H7 (cell line): ENCODE results near the gene ARHGAP28. TPM values are rescaled to one million over a fixed set of nuclear protein-coding genes. Genes with fewer than 3 reads are reported as not detected.

Source experiments
- DNase-seq: peaks from one replicate; pipeline ENCODE4 v3.0.0; 2012
- H3K27me3 ChIP-seq: 2 replicates; pipeline ENCODE4 v1.6.0; 2011; ENCODE audit warnings: mild to moderate bottlenecking, low read length; ENCODE audit not compliant: control insufficient read depth, insufficient read depth
- H3K36me3 ChIP-seq: replicated peaks from 2 replicates; pipeline ENCODE4 v1.5.1; 2011; ENCODE audit warnings: low read length; ENCODE audit not compliant: control insufficient read depth, insufficient read depth
- H3K4me3 ChIP-seq: 2 replicates; pipeline ENCODE4 v1.5.1; 2011; ENCODE audit warnings: low read depth, mild to moderate bottlenecking, control low read depth, low read length, moderate library complexity; ENCODE audit not compliant: insufficient read depth
- total RNA-seq: library from RNA; depleted of rRNA; stranded (reverse); fragments of >200 nt; shearing (Covaris generic); gene quantifications from 2 replicates; pipeline ENCODE4 v1.2.3, GENCODE V29; 2014

ARHGAP28 gene
- total RNA-seq, 1 experiment from 2014 or later, result 32.3 TPM

GRCh38 chr18:6873040-6873751, 143.7 kb downstream of the ARHGAP28 start:
- DNase-seq, result no peak
- H3K36me3 ChIP-seq, result no peaks in the 10 kb centered on the region
- H3K4me3 ChIP-seq, result no peak overlapping the region
- no peaks in the 10 kb centered on the region for H3K27me3 ChIP-seq

- DNase-seq, result no peak
- Histone ChIP-seq H3K4me3 (no peak overlapping the region), H3K36me3 (no peaks in the 10 kb centered on the region), H3K27me3 (no peaks in the 10 kb centered on the region)
Observed at GRCh38 chr18:6874315-6874714, 144.8 kb downstream of the ARHGAP28 start.

DNA sequence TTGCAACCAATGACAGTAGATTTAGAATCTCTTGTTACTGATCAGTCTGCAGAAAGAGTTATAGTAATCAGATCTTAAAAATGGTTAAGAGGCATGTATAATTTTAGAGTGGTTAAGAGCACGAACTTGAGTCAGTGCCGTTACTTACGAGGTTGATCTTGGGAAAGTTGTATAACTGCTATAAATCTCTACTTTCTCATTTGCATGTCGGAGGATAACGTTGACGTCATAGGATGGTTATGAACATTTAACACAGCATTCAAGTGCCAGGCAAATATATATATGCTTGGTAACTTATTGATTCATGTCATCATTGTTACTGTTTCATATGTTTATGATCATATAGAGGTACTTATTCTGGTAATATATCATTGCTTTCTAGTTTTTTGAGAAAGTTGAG, 146.2 kb downstream of the ARHGAP28 start:
- no peak overlapping the region for H3K4me3 ChIP-seq
- H3K27me3 ChIP-seq, result no peaks in the 10 kb centered on the region
- no peaks in the 10 kb centered on the region for H3K36me3 ChIP-seq
- no peak for DNase-seq

- DNase-seq, result no peak
- H3K36me3 ChIP-seq, result no peaks in the 10 kb centered on the region
- H3K4me3 ChIP-seq, result no peak overlapping the region
- no peaks in the 10 kb centered on the region for H3K27me3 ChIP-seq
Observed at GRCh38 chr18:6876641-6877041, 147.1 kb downstream of the ARHGAP28 start.

GRCh38 chr18:6877288-6877687, 147.8 kb downstream of the ARHGAP28 start:
- Histone ChIP-seq H3K27me3 (no peaks in the 10 kb centered on the region), H3K36me3 (no peaks in the 10 kb centered on the region), H3K4me3 (no peak overlapping the region)
- DNase-seq, result no peak

GRCh38 chr18:6878556-6879297, 149.2 kb downstream of the ARHGAP28 start:
- no peaks in the 10 kb centered on the region for H3K36me3 ChIP-seq
- no peak overlapping the region for H3K4me3 ChIP-seq
- peak; percentile 41 for DNase-seq
- no peaks in the 10 kb centered on the region for H3K27me3 ChIP-seq

GRCh38 chr18:6879508-6880195, 150.1 kb downstream of the ARHGAP28 start:
- Histone ChIP-seq H3K36me3 (no peaks in the 10 kb centered on the region), H3K4me3 (no peak overlapping the region), H3K27me3 (no peaks in the 10 kb centered on the region)
- no peak for DNase-seq

DNA sequence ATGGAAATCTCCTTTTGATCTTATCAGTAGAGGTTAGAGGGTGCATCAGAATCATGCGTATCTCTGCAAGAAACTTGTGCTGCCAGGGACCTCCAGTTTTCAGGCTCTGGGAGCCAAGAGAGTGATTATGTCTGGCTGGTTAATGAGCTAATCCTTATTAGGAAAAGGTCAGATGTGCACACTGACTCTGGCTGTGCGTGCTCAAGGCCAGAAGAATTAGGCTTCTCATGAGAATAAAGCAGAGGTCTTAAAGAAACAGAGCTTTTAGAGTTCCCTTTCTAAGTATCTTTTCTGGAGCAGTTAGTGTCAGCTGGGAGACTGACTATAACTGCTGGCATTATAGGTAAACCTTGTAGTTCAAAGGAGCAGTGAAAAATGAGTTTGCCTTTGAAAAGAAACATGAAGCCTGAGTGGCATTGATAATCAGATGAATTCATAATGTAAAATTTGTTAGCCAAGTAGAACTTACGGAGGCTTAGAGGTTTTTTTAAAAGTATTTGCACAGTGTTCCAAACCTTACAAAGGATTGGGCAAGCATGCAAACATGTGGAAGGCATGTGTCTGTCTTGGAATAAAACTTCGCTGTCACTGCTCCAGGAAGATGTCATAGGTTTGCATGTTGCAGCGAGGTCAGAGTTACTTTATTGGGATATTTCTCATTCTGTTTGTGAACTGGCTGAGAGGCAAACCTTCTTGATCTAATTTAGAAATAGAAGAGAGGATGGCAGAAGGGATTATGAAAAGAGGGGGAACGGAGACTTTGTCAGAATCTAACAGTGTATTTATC, 151.7 kb downstream of the ARHGAP28 start:
- no peak for DNase-seq

DNA sequence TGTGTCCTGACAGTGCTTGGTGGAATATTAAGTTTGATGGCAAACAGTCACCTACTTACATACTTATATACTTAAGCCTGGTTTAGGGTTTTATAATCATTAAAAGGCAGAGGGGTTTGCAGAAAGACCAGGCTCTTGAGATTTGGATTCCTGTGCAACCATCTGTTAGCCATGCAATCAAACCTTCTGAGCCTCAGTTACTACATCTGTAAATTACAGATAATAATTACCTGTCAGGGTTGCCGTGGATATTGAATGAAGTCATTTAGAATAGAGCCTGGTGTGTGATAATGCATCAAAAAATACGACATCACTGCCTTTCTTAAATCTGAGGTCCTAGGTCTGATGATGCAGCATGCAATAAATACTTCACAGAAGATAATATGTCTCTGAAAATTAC, 152.9 kb downstream of the ARHGAP28 start:
- DNase-seq, result no peak
- no peak overlapping the region for H3K4me3 ChIP-seq
- no peaks in the 10 kb centered on the region for H3K27me3 ChIP-seq
- H3K36me3 ChIP-seq, result no peaks in the 10 kb centered on the region

More for the DNA sequence above, 151.7 kb downstream of the ARHGAP28 start:
- H3K4me3 ChIP-seq, result no peak overlapping the region
- no peaks in the 10 kb centered on the region for H3K36me3 ChIP-seq
- no peaks in the 10 kb centered on the region for H3K27me3 ChIP-seq

GRCh38 chr18:6885006-6885481, 155.5 kb downstream of the ARHGAP28 start:
- Histone ChIP-seq H3K36me3 (no peaks in the 10 kb centered on the region), H3K4me3 (no peak overlapping the region), H3K27me3 (no peaks in the 10 kb centered on the region)
- no peak for DNase-seq

DNA sequence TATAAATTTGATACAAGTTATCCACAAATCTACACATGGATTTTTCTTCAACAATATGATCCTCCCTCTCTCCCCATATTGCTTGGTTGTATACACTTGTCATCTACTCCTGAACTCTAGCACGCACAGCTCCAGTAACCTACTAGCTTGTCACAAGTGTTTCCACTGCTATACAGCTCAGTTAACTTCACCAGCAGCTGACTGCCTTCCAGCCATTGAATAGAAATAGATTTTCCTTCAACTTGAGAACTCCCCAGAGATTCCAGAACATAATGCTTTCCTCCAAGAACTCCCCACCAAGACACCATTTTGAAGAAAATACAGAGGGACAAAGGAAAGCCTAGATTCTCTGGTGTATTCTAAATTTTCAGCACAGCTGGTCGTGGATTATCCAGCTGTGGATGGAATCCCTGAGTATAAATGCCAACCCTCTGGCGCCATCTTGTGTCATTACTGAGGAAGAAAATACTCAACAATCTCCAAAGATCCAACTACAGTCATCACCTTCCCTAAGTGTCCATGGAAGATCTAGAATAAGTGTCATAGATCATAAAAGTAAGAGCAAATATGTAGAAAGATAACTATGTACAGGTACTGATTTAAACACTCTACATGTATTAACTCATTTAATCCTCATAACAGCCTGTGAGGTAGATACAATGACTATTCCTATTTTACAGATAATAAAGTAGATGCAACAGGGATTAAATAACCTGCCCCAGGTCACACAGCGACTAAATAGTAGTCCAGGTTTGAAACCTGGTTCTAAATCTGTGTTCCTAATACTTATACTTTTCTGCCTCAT, 156.7 kb downstream of the ARHGAP28 start:
- H3K27me3 ChIP-seq, result no peaks in the 10 kb centered on the region
- DNase-seq, result peak; percentile 47
- no peak overlapping the region for H3K4me3 ChIP-seq
- H3K36me3 ChIP-seq, result no peaks in the 10 kb centered on the region

DNA sequence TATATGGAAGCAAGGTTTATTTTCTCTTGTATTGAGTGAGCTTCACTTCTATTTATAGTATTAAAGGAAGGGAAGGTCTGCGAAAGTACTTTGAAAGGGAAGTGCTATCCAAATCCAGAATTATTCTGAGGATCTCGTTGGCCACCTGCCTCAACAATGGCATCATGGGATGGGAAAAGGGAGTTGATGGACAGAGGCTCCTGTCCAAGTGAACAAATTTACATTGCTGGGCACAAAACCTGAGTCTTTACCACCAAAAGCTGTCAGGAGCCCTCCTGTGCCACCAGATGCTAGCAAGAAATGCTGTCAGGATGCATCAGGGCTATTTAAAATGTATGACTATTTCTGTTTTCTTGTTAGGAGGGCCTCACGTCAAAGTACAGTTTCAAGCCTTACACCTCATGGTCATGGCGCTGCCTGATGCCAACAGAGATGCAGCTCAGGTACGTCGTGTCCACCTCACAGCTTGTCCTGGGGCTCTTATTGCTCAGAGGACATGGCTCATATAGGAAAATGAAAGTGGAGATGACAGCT, 157.3 kb downstream of the ARHGAP28 start:
- no peak for DNase-seq
- Histone ChIP-seq H3K27me3 (no peaks in the 10 kb centered on the region), H3K4me3 (no peak overlapping the region), H3K36me3 (no peaks in the 10 kb centered on the region)

GRCh38 chr18:6891788-6892187, 162.3 kb downstream of the ARHGAP28 start:
- no peak for DNase-seq
- no peaks in the 10 kb centered on the region for H3K36me3 ChIP-seq
- H3K4me3 ChIP-seq, result no peak overlapping the region

More at GRCh38 chr18:6891788-6892187, 162.3 kb downstream of the ARHGAP28 start:
- H3K27me3 ChIP-seq, result no peaks in the 10 kb centered on the region
